Measurements from ENCODE around the gene HPGD. TPM values are rescaled to one million over a fixed set of nuclear protein-coding genes. Genes with fewer than 3 reads are reported as not detected.

HPGD gene
- 1 to 10 TPM in 2 of 3 donors, under 1 TPM in 1; 0.53 to 1.9 (median 1.8) TPM for total RNA-seq

GRCh38 chr4:174522183-174523024, at the start of gene HPGD:
Gene HPGD (minus strand): TSS chr4:174522488. CDS start chr4:174522451, 37 bp downstream.
- Mint-ChIP-seq H3K4me3 (peak within 1 kb of the TSS; percentile 82), H3K36me3 (ENCODE audit: insufficient read depth) (no peaks in the 10 kb centered on the region), H3K27me3 (ENCODE audit: low read depth) (peaks cover 33% of the 10 kb centered on the region), H3K9me3 (peaks cover 4% of the 10 kb centered on the region), H3K4me1 (ENCODE audit: low read depth) (peaks cover 20% of the 10 kb centered on the region)
- ATAC-seq (peak; percentile 90 to 94), DNase-seq (peak; percentile 51)

- no peaks in the 10 kb centered on the region for H3K4me1 Mint-ChIP-seq (ENCODE audit: low read depth)
- H3K9me3 Mint-ChIP-seq: no peaks in the 10 kb centered on the region
- ATAC-seq: no peak
- H3K36me3 Mint-ChIP-seq (ENCODE audit: insufficient read depth): no peaks in the 10 kb centered on the region
- no peaks in the 10 kb centered on the region for H3K27me3 Mint-ChIP-seq (ENCODE audit: low read depth)
- no peak for DNase-seq
- no peak overlapping the region for H3K4me3 Mint-ChIP-seq
Observed at GRCh38 chr4:174564529-174564928, 42.2 kb upstream of the HPGD start.

GRCh38 chr4:174563399-174563798, 41.1 kb upstream of the HPGD start:
- DNase-seq (no peak), ATAC-seq (no peak)
- no peak overlapping the region for H3K4me3 Mint-ChIP-seq
- no peaks in the 10 kb centered on the region for H3K4me1 Mint-ChIP-seq (ENCODE audit: low read depth)
- H3K36me3 Mint-ChIP-seq (ENCODE audit: insufficient read depth): no peaks in the 10 kb centered on the region
- no peaks in the 10 kb centered on the region for H3K9me3 Mint-ChIP-seq
- H3K27me3 Mint-ChIP-seq (ENCODE audit: low read depth): no peaks in the 10 kb centered on the region

- no peak for DNase-seq
- H3K27me3 Mint-ChIP-seq (ENCODE audit: low read depth): no peaks in the 10 kb centered on the region
- H3K4me3 Mint-ChIP-seq: no peak overlapping the region
- no peaks in the 10 kb centered on the region for H3K9me3 Mint-ChIP-seq
- no peaks in the 10 kb centered on the region for H3K4me1 Mint-ChIP-seq (ENCODE audit: low read depth)
- no peak for ATAC-seq
- H3K36me3 Mint-ChIP-seq (ENCODE audit: insufficient read depth): no peaks in the 10 kb centered on the region
Observed at GRCh38 chr4:174561560-174561959, 39.3 kb upstream of the HPGD start.

- no peaks in the 10 kb centered on the region for H3K27me3 Mint-ChIP-seq (ENCODE audit: low read depth)
- DNase-seq (no peak), ATAC-seq (no peak)
- no peaks in the 10 kb centered on the region for H3K4me1 Mint-ChIP-seq (ENCODE audit: low read depth)
- H3K4me3 Mint-ChIP-seq: no peak overlapping the region
- H3K36me3 Mint-ChIP-seq (ENCODE audit: insufficient read depth): no peaks in the 10 kb centered on the region
- no peaks in the 10 kb centered on the region for H3K9me3 Mint-ChIP-seq
Observed at GRCh38 chr4:174559894-174560293, 37.6 kb upstream of the HPGD start.

GRCh38 chr4:174555789-174556630, 33.7 kb upstream of the HPGD start:
- ATAC-seq: no peak
- Mint-ChIP-seq H3K36me3 (ENCODE audit: insufficient read depth) (no peaks in the 10 kb centered on the region), H3K27me3 (ENCODE audit: low read depth) (no peaks in the 10 kb centered on the region), H3K9me3 (peaks cover 7% of the 10 kb centered on the region), H3K4me3 (no peak overlapping the region), H3K4me1 (ENCODE audit: low read depth) (no peaks in the 10 kb centered on the region)
- DNase-seq: no peak

- no peaks in the 10 kb centered on the region for H3K4me1 Mint-ChIP-seq (ENCODE audit: low read depth)
- no peaks in the 10 kb centered on the region for H3K36me3 Mint-ChIP-seq (ENCODE audit: insufficient read depth)
- peaks cover 9% of the 10 kb centered on the region for H3K9me3 Mint-ChIP-seq
- ATAC-seq (no peak), DNase-seq (no peak)
- H3K27me3 Mint-ChIP-seq (ENCODE audit: low read depth): no peaks in the 10 kb centered on the region
- no peak overlapping the region for H3K4me3 Mint-ChIP-seq
Observed at GRCh38 chr4:174554231-174554728, 32.0 kb upstream of the HPGD start.

GRCh38 chr4:174553828-174554227, 31.5 kb upstream of the HPGD start:
- DNase-seq (no peak), ATAC-seq (no peak)
- H3K9me3 Mint-ChIP-seq: peaks cover 9% of the 10 kb centered on the region
- H3K4me1 Mint-ChIP-seq (ENCODE audit: low read depth): no peaks in the 10 kb centered on the region
- no peaks in the 10 kb centered on the region for H3K27me3 Mint-ChIP-seq (ENCODE audit: low read depth)
- no peaks in the 10 kb centered on the region for H3K36me3 Mint-ChIP-seq (ENCODE audit: insufficient read depth)
- H3K4me3 Mint-ChIP-seq: no peak overlapping the region

GRCh38 chr4:174553031-174553430, 30.7 kb upstream of the HPGD start:
- ATAC-seq: no peak
- no peak overlapping the region for H3K4me3 Mint-ChIP-seq
- H3K36me3 Mint-ChIP-seq (ENCODE audit: insufficient read depth): no peaks in the 10 kb centered on the region
- no peaks in the 10 kb centered on the region for H3K4me1 Mint-ChIP-seq (ENCODE audit: low read depth)
- H3K9me3 Mint-ChIP-seq: peaks cover 9% of the 10 kb centered on the region
- no peak for DNase-seq
- no peaks in the 10 kb centered on the region for H3K27me3 Mint-ChIP-seq (ENCODE audit: low read depth)

- ATAC-seq (no peak), DNase-seq (no peak)
- H3K27me3 Mint-ChIP-seq (ENCODE audit: low read depth): no peaks in the 10 kb centered on the region
- H3K4me3 Mint-ChIP-seq: no peak overlapping the region
- H3K36me3 Mint-ChIP-seq (ENCODE audit: insufficient read depth): no peaks in the 10 kb centered on the region
- H3K4me1 Mint-ChIP-seq (ENCODE audit: low read depth): no peaks in the 10 kb centered on the region
- peaks cover 18% of the 10 kb centered on the region for H3K9me3 Mint-ChIP-seq
Observed at GRCh38 chr4:174550541-174550940, 28.3 kb upstream of the HPGD start.

GRCh38 chr4:174549721-174550120, 27.4 kb upstream of the HPGD start:
- Mint-ChIP-seq H3K4me3 (no peak overlapping the region), H3K9me3 (peaks cover 18% of the 10 kb centered on the region), H3K4me1 (ENCODE audit: low read depth) (no peaks in the 10 kb centered on the region), H3K36me3 (ENCODE audit: insufficient read depth) (no peaks in the 10 kb centered on the region), H3K27me3 (ENCODE audit: low read depth) (no peaks in the 10 kb centered on the region)
- ATAC-seq: no peak
- no peak for DNase-seq

GRCh38 chr4:174545268-174545667, 23.0 kb upstream of the HPGD start:
- H3K4me3 Mint-ChIP-seq: no peak overlapping the region
- no peaks in the 10 kb centered on the region for H3K4me1 Mint-ChIP-seq (ENCODE audit: low read depth)
- no peaks in the 10 kb centered on the region for H3K36me3 Mint-ChIP-seq (ENCODE audit: insufficient read depth)
- ATAC-seq: no peak
- peaks cover 9% of the 10 kb centered on the region for H3K9me3 Mint-ChIP-seq
- no peak for DNase-seq
- no peaks in the 10 kb centered on the region for H3K27me3 Mint-ChIP-seq (ENCODE audit: low read depth)

GRCh38 chr4:174544496-174544895, 22.2 kb upstream of the HPGD start:
- Mint-ChIP-seq H3K27me3 (ENCODE audit: low read depth) (no peaks in the 10 kb centered on the region), H3K9me3 (peaks cover 9% of the 10 kb centered on the region), H3K4me1 (ENCODE audit: low read depth) (no peaks in the 10 kb centered on the region), H3K36me3 (ENCODE audit: insufficient read depth) (no peaks in the 10 kb centered on the region), H3K4me3 (no peak overlapping the region)
- no peak for ATAC-seq
- no peak for DNase-seq

- no peak overlapping the region for H3K4me3 Mint-ChIP-seq
- no peaks in the 10 kb centered on the region for H3K36me3 Mint-ChIP-seq (ENCODE audit: insufficient read depth)
- no peaks in the 10 kb centered on the region for H3K9me3 Mint-ChIP-seq
- no peak for ATAC-seq
- no peak for DNase-seq
- H3K27me3 Mint-ChIP-seq (ENCODE audit: low read depth): no peaks in the 10 kb centered on the region
- no peaks in the 10 kb centered on the region for H3K4me1 Mint-ChIP-seq (ENCODE audit: low read depth)
Observed at GRCh38 chr4:174540175-174540574, 17.9 kb upstream of the HPGD start.
